HG02885 (cell line): ENCODE measurements around the gene SOSTDC1.
A peak's percentile ranks its signal among the peaks of the same experiment; 100 is the strongest.

Experiments used
- ATAC-seq: cut with Tn5 transposase; IDR thresholded peaks from one replicate; pipeline ENCODE4 v1.9.1; 2021; ENCODE audit warnings: mild to moderate bottlenecking; ENCODE audit not compliant: unreplicated experiment, poor library complexity

Gene SOSTDC1

GRCh38 chr7:16420649-16421332 lies 44.7 kb downstream of the SOSTDC1 start:
- ATAC-seq, result peak; percentile 86

GRCh38 chr7:16420329-16420648 lies 45.2 kb downstream of the SOSTDC1 start:
- no peak for ATAC-seq

GRCh38 chr7:16419859-16420258 lies 45.7 kb downstream of the SOSTDC1 start:
- no peak for ATAC-seq

- ATAC-seq, result no peak
Measured at GRCh38 chr7:16419126-16419525, 46.4 kb downstream of the SOSTDC1 start.

GRCh38 chr7:16417906-16418305 lies 47.6 kb downstream of the SOSTDC1 start:
- no peak for ATAC-seq

- no peak for ATAC-seq
Measured at GRCh38 chr7:16416289-16417282, 49.0 kb downstream of the SOSTDC1 start.

GRCh38 chr7:16412274-16413254 lies 53.0 kb downstream of the SOSTDC1 start:
- no peak for ATAC-seq
